ENCODE results near the gene BIN1.

BIN1 gene

GRCh38 chr2:127061375-127062273, 45.3 kb downstream of the BIN1 start:
- no peak for TF ChIP-seq CTCF (IDR thresholded peaks at IDR 0.05; ENCODE audit: extremely low read depth, missing control alignments)
- DNase-seq (ENCODE audit: low spot score), result no peak

GRCh38 chr2:127060264-127060945, 46.5 kb downstream of the BIN1 start:
- no peak for TF ChIP-seq CTCF (IDR thresholded peaks at IDR 0.05; ENCODE audit: extremely low read depth, missing control alignments)

DNA sequence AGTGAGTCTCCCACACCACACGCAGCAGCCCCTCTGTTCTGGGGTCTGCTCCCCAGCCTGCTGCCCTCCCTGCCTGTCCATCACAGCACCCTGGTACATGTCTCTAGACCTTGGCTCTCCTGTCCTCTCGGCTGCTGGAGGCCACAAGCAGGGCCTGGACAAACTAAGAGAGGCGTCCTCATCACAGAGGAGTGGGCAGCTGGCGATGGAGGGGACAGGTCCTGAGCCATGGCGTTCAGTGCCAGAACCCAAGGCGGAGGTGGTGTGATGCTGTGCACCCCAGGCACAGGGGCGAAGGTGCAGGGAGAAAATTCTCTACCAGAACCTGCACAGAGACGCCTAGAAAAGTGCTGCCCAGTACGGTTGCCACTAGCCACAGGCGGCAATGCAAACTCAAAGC, 47.4 kb downstream of the BIN1 start:
- DNase-seq (ENCODE audit: low spot score), result no peak
- TF ChIP-seq CTCF (IDR thresholded peaks at IDR 0.05; ENCODE audit: extremely low read depth, missing control alignments), result no peak

More at GRCh38 chr2:127060264-127060945, 46.5 kb downstream of the BIN1 start:
- no peak for DNase-seq (ENCODE audit: low spot score)

DNA sequence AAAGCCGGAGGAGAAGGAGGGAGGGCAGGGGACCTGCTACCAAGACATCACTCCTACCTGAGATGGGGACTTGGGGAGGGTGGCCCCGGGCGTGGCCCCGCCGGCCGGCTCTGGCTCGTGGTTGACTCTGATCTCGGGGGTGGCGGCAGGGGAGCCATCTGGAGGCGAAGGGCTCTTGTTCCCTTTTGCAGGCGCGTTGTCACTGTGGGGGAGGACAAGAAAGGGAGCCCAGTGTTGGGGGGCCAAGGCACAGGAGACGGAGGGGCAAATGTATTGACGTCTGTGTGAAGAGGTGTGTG, 48.1 kb downstream of the BIN1 start:
- no peak for DNase-seq (ENCODE audit: low spot score)
- no peak for TF ChIP-seq CTCF (IDR thresholded peaks at IDR 0.05; ENCODE audit: extremely low read depth, missing control alignments)

DNA sequence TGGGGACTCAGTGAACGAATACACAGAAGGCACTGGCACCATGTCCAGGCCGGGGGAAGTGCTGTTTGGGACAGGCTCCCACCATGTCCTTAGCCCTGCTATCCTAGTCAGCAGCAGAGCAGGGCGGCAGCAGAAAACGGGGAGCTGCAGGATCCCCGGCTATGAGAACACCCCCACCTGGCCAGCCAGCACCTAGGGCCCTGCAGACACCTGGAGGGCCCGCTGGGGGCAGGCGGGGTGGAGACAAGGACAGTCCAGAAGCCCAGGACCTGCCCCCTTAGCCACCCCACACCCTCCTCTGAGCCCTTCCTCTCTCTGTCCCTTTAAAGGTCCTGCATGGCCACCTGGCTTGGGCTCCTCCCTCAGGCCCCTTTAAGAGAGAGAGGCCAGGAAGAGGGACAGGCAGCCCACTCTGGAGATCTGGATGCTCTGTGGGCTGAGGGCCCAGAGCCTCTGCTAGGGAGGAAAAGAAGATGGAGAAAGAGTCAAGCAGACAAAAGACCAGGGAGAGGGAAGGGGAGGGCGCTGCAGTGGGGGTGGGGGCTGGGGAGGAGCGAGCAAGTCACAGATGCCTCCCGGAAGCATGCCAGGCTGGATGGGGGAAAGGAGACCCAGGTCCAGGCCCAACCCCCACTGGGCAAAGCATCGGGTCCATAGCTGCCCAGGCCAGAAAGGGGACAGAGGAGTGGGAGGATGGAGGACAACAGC, 48.6 kb downstream of the BIN1 start:
- TF ChIP-seq CTCF (IDR thresholded peaks at IDR 0.05; ENCODE audit: extremely low read depth, missing control alignments), result no peak

GRCh38 chr2:127057371-127058245, 49.3 kb downstream of the BIN1 start:
- no peak for DNase-seq (ENCODE audit: low spot score)
- TF ChIP-seq CTCF (IDR thresholded peaks at IDR 0.05; ENCODE audit: extremely low read depth, missing control alignments), result no peak

More for the DNA sequence above, 48.6 kb downstream of the BIN1 start:
- no peak for DNase-seq (ENCODE audit: low spot score)

Measured in GM20000 (cell line).